Measurements from ENCODE around the gene TTC7B.
"Not testable (repeated sequence)": the region's sequence is repeated elsewhere in the genome, so short reads cannot be mapped to it uniquely, and the experiment has no call there.

The TTC7B gene

GRCh38 chr14:90815822-90816662, at the start of gene TTC7B:
TTC7B (minus strand) TSS chr14:90816430; CDS start chr14:90816295, 135 bp downstream.
- DNase-seq (ENCODE audit: low read depth), result no peak

GRCh38 chr14:90864741-90865140, 48.5 kb upstream of the TTC7B start:
- in situ Hi-C loops (cut with HindIII; ENCODE audit: low sequenced_read_pairs), result no loop called here

More at GRCh38 chr14:90815822-90816662, at the start of gene TTC7B:
- peak; percentile 28 for TF ChIP-seq CTCF (IDR thresholded peaks at IDR 0.05; ENCODE audit: low read depth, low read length, missing control alignments)
- peak within 1 kb of the TSS; percentile 63 for H3K4me3 ChIP-seq (ENCODE audit: low read depth, low read length)
- in situ Hi-C loops (cut with HindIII; ENCODE audit: low sequenced_read_pairs), result no loop called here

GRCh38 chr14:90858511-90858910, 42.3 kb upstream of the TTC7B start:
- no peak overlapping the region for H3K4me3 ChIP-seq (ENCODE audit: low read depth, low read length)
- DNase-seq (ENCODE audit: low read depth), result no peak
- no peak for TF ChIP-seq CTCF (IDR thresholded peaks at IDR 0.05; ENCODE audit: low read depth, low read length, missing control alignments)
- in situ Hi-C loops (cut with HindIII; ENCODE audit: low sequenced_read_pairs), result no loop called here

More at GRCh38 chr14:90864741-90865140, 48.5 kb upstream of the TTC7B start:
- no peak overlapping the region for H3K4me3 ChIP-seq (ENCODE audit: low read depth, low read length)
- DNase-seq (ENCODE audit: low read depth), result no peak
- TF ChIP-seq CTCF (IDR thresholded peaks at IDR 0.05; ENCODE audit: low read depth, low read length, missing control alignments), result no peak

GRCh38 chr14:90857866-90858265, 41.6 kb upstream of the TTC7B start:
- no peak overlapping the region for H3K4me3 ChIP-seq (ENCODE audit: low read depth, low read length)
- in situ Hi-C loops (cut with HindIII; ENCODE audit: low sequenced_read_pairs), result no loop called here
- no peak for TF ChIP-seq CTCF (IDR thresholded peaks at IDR 0.05; ENCODE audit: low read depth, low read length, missing control alignments)
- DNase-seq (ENCODE audit: low read depth), result no peak

GRCh38 chr14:90856115-90856514, 39.9 kb upstream of the TTC7B start:
- in situ Hi-C loops (cut with HindIII; ENCODE audit: low sequenced_read_pairs); DNase-seq (ENCODE audit: low read depth); H3K4me3 ChIP-seq (ENCODE audit: low read depth, low read length): not testable (repeated sequence)

- TF ChIP-seq CTCF (IDR thresholded peaks at IDR 0.05; ENCODE audit: low read depth, low read length, missing control alignments), result no peak
- in situ Hi-C loops (cut with HindIII; ENCODE audit: low sequenced_read_pairs), result no loop called here
- no peak overlapping the region for H3K4me3 ChIP-seq (ENCODE audit: low read depth, low read length)
- no peak for DNase-seq (ENCODE audit: low read depth)
Observed at GRCh38 chr14:90853116-90853515, 36.9 kb upstream of the TTC7B start.

- no peak for TF ChIP-seq CTCF (IDR thresholded peaks at IDR 0.05; ENCODE audit: low read depth, low read length, missing control alignments)
- DNase-seq (ENCODE audit: low read depth), result no peak
Observed at GRCh38 chr14:90851327-90852036, 35.3 kb upstream of the TTC7B start.

More at GRCh38 chr14:90851327-90852036, 35.3 kb upstream of the TTC7B start:
- in situ Hi-C loops (cut with HindIII; ENCODE audit: low sequenced_read_pairs), result no loop called here
- no peak overlapping the region for H3K4me3 ChIP-seq (ENCODE audit: low read depth, low read length)
